ENCODE measurements around the gene ZNF460.

DNA sequence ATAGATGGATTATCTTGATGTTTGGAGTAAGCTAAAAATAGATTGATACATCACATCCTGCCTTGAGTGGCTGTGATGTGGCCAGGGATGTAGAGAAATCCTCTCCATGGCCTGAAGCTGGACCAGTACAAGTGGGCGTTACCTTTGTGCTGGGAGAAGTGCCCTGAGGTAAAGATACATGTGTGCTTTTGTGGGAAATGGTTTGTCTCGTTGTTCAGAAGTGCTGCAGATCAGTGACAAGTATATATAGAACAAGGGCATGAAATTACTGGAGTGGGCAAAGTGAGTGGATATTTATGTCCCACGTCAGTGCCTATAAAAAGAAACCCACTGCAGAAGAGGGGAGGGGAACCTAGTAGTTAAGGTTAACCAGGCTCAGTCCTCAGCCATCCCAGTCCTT lies 58.6 kb downstream of the ZNF460 start:
- TF ChIP-seq CTCF (IDR thresholded peaks at IDR 0.05) (no peak), POLR2A (IDR thresholded peaks at IDR 0.05) (no peak)
